Transverse colon (tissue), 4 donors: Measurements from ENCODE around the gene RPS3. TPM values are rescaled to one million over a fixed set of nuclear protein-coding genes. Genes with fewer than 3 reads are reported as not detected.

Experiments
- DNase-seq: peaks from one replicate; pipeline ENCODE4 v3.0.0-alpha.2; 2019
- H3K27ac ChIP-seq, 4 donors: fragments of 200-600 bp; sonication (generic); 2 replicates each; pipeline ENCODE4 v1.5.1; 2016 to 2018; ENCODE audit warnings: inconsistent platforms in 4 of 4
- H3K27me3 ChIP-seq: fragments of 200-600 bp; sonication (generic); 2 replicates; pipeline ENCODE4 v1.5.1; 2017; ENCODE audit warnings: inconsistent platforms
- H3K36me3 ChIP-seq, 4 donors: fragments of 200-600 bp; sonication (generic); 2 replicates each; pipeline ENCODE4 v1.5.1; 2017 to 2019; ENCODE audit warnings: inconsistent platforms in 4 of 4
- H3K4me1 ChIP-seq, 4 donors: fragments of 200-600 bp; sonication (generic); 2 replicates each; pipeline ENCODE4 v1.5.1; 2017 to 2020; ENCODE audit warnings: inconsistent platforms in 4 of 4
- H3K4me3 ChIP-seq, 4 donors: fragments of 200-600 bp; sonication (generic); 1 replicate in 1 of 4; 2 replicates in 3 of 4; pipeline versions ENCODE4 v1.5.1 to v1.6.1; 2017 to 2019; ENCODE audit warnings: inconsistent platforms in 4 of 4
- H3K9me3 ChIP-seq, 2 donors: fragments of 200-600 bp; sonication (generic); 2 replicates each; pipeline ENCODE4 v1.5.1; 2017 to 2019; ENCODE audit warnings: inconsistent platforms in 2 of 2
- EP300 ChIP-seq: sonication (generic); formaldehyde crosslinking; IDR thresholded peaks from one replicate; pipeline ENCODE4 v1.6.1; 2017; ENCODE audit warnings: antibody characterized with exemption, low read depth
- POLR2A ChIP-seq: fragments of 450-650 bp; IDR thresholded peaks from one replicate; pipeline ENCODE4 v1.6.1; 2016; ENCODE audit warnings: antibody characterized with exemption, mild to moderate bottlenecking, moderate library complexity
- POLR2AphosphoS5 ChIP-seq, 3 donors: sonication (generic); formaldehyde crosslinking; IDR thresholded peaks; one replicate each; pipeline ENCODE4 v1.6.1; 2016; ENCODE audit warnings: antibody characterized with exemption in 3 of 3
- whole genome bisulfite sequencing, 2 donors: methylation state at CpG; one replicate each; pipeline ENCODE4 v1.1.5; 2018; ENCODE audit warnings: low coverage in 1 of 2; 5-methylcytosine and 5-hydroxymethylcytosine counted together
- in situ Hi-C, 4 donors: fragments of 200-750 bp; cut with MboI; loops; one replicate each; pipeline versions ENCODE4 v1.15.0 to v1.15.1; 2017; ENCODE audit warnings: low sequenced_read_pairs in 3 of 4, low pct_ligation_motif_present in 1 of 4, low pct_unique_long_range_greater_than_20kb in 1 of 4
- intact Hi-C: fragments of 100-400 bp; cut with DNase I; formaldehyde crosslinking; loops from one replicate; pipeline ENCODE4 v1.15.1; 2023; ENCODE audit warnings: low total_unique reads
- total RNA-seq, 4 donors: library from RNA; depleted of rRNA; stranded (reverse); fragments of >200 nt; gene quantifications; one replicate each; pipeline ENCODE4 v1.1.0, GENCODE V29; 2016
- TF ChIP-seq, protein P1 (sequence below), 5 experiments: fragments of 200-600 bp in 3 of 5; fragments of 450-650 bp in 2 of 5; sonication (generic) in 3 of 5; IDR thresholded peaks; 1 replicate in 2 of 5; 2 replicates in 3 of 5; pipeline ENCODE4 v1.5.1; 2016 to 2017; ENCODE audit warnings: antibody characterized with exemption in 5 of 5, inconsistent platforms in 3 of 5, mild to moderate bottlenecking in 2 of 5, moderate library complexity in 1 of 5

The RPS3 gene
- total RNA-seq, 4 donors from 2014 or later = 492 to 1,045 (median 813) TPM

DNA sequence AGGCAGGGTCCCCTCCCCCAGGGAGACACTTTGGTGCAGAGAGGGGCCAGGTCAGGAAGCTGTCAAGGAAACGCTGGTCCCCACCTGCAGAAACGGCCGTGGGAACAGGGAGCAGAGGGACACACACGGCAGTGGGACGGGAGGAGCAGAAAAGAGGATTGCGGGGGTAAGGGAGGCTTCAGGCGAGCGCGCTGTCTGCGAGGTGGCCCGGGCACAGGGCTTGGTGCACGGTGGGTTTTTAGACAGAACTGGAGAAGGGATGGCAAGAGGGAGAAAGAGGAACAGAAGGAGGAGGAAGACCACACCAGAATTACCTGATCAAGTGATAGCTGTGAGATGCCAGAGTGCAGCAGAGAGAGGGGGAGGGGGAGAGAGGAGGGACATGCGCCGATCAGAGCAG, 39.7 kb downstream of the RPS3 start:
- Histone ChIP-seq H3K9me3 (no peaks in the 10 kb centered on the region), H3K27ac (no peak overlapping the region), H3K4me1 (no peaks in the 10 kb centered on the region), H3K4me3 (no peak overlapping the region), H3K27me3 (no peaks in the 10 kb centered on the region), H3K36me3 (no peaks in the 10 kb centered on the region)
- DNase-seq = no peak
- intact Hi-C loops (no loop called here), in situ Hi-C loops (loop anchor here in 1 of 4 donors (25.0 kb wide), 1 partner anchor 98 kb away; the partner anchor contains the start of gene GDPD5)
- no peak for TF ChIP-seq POLR2AphosphoS5 (IDR thresholded peaks at IDR 0.05)
- 83% methylated on average over 14 of the region's 14 CpGs; no CpG with 5 or more reads in 1 of the 2 donors for WGBS, 2 donors

DNA sequence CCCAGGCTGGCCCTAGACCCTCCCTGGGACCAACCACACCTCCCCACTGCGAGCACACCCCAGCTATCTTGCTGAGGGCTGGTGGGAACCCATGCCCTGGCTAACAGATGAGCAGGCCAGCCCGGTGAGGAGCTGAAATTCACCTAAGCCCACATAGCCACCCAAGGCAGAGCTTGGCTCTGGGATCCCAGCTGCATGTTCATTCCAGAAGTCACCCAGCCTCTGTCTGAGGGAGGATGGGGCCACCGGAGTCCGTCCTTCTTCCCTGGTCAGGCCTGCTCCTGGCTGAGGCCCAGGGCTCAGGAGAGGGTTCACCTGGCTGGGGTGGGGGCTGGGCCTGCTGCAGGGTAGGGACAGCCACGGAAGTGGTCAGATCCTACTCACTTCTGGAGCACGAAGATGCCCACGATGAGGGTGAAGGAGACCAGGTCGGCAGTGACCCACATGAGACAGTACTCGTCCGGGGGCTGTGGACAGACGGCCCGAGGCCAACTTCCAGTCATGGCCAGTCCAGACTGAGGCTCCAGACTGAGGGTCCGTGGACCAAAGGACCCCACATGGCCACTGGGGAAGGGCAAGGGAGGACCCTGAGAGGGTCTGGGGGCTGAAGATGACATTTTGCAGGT, 40.3 kb downstream of the RPS3 start:
- no peaks in the 10 kb centered on the region for H3K4me1 ChIP-seq
- H3K27ac ChIP-seq = no peak overlapping the region
- H3K36me3 ChIP-seq = no peaks in the 10 kb centered on the region
- WGBS, 2 donors = 88% methylated on average over 13 of the region's 13 CpGs; no CpG with 5 or more reads in 1 of the 2 donors
- DNase-seq = no peak
- no peaks in the 10 kb centered on the region for H3K9me3 ChIP-seq
- H3K4me3 ChIP-seq = no peak overlapping the region
- intact Hi-C loops (no loop called here), in situ Hi-C loops (loop anchor here in 2 of 4 donors (10.0 to 25.0 kb wide), 2 partner anchors 95 to 98 kb away; partner anchors contain the start of gene GDPD5 (in 1 of the 2))
- H3K27me3 ChIP-seq = no peaks in the 10 kb centered on the region
- TF ChIP-seq POLR2AphosphoS5 (IDR thresholded peaks at IDR 0.05) = no peak
- TF ChIP-seq, protein P1, sequence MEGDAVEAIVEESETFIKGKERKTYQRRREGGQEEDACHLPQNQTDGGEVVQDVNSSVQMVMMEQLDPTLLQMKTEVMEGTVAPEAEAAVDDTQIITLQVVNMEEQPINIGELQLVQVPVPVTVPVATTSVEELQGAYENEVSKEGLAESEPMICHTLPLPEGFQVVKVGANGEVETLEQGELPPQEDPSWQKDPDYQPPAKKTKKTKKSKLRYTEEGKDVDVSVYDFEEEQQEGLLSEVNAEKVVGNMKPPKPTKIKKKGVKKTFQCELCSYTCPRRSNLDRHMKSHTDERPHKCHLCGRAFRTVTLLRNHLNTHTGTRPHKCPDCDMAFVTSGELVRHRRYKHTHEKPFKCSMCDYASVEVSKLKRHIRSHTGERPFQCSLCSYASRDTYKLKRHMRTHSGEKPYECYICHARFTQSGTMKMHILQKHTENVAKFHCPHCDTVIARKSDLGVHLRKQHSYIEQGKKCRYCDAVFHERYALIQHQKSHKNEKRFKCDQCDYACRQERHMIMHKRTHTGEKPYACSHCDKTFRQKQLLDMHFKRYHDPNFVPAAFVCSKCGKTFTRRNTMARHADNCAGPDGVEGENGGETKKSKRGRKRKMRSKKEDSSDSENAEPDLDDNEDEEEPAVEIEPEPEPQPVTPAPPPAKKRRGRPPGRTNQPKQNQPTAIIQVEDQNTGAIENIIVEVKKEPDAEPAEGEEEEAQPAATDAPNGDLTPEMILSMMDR (IDR thresholded peaks at IDR 0.05) = no peak
- no peak for TF ChIP-seq EP300
- TF ChIP-seq POLR2A = no peak

DNA sequence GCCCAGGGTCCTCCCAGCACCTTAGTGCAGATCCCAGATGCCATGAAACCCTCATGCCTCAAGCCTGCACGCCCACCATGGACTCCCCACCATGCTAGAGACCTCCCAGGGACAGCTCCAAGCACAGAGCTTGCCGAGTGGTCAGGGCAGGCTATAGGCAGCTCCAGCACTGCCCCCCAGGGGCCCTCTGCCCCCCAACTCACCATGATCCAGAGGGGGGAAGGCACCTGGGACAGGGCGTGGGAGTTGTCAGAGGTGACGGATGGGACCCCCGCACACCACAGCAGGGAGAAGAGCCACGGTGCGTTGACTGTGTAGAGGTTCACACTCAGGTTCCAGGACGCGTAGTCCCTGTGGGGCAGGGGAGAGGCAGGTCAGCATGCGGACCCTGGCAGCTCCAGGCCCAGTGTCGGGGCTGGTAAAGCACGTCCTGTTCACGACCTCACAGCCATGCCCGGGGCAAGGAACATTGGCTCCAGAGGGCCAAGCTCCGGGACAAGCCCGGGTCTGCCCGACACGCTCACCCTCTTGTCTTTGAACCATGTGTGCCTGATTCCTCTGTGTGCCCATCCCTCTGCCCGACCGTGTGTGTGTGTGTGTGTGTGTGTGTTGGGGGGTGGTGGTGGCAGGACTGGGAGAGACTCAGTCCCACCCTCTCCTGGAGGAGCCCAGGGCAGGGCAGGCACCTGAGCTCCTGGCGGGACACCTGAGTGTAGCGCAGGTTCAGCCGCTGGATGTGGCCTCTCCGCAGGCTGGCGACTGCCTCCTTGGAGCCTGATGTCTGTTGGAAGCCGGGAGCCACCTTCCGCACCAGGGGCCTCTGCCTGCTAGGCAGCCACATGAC, 41.9 kb downstream of the RPS3 start:
- intact Hi-C loops = no loop called here
- Histone ChIP-seq H3K9me3 (no peaks in the 10 kb centered on the region), H3K27me3 (no peaks in the 10 kb centered on the region), H3K4me1 (no peaks in the 10 kb centered on the region), H3K4me3 (no peak overlapping the region), H3K36me3 (no peaks in the 10 kb centered on the region), H3K27ac (no peak overlapping the region)
- TF ChIP-seq, protein P1 (IDR thresholded peaks at IDR 0.05) = no peak
- no peak for TF ChIP-seq POLR2AphosphoS5 (IDR thresholded peaks at IDR 0.05)
- no peak for TF ChIP-seq EP300
- TF ChIP-seq POLR2A = no peak
- in situ Hi-C loops = loop anchor here in 2 of 4 donors (10.0 to 25.0 kb wide), 2 partner anchors 94 to 96 kb away; partner anchors contain the start of gene GDPD5 (in 1 of the 2)
- WGBS, 2 donors = 81% methylated on average over 20 of the region's 27 CpGs; no CpG with 5 or more reads in 1 of the 2 donors
- DNase-seq = no peak

DNA sequence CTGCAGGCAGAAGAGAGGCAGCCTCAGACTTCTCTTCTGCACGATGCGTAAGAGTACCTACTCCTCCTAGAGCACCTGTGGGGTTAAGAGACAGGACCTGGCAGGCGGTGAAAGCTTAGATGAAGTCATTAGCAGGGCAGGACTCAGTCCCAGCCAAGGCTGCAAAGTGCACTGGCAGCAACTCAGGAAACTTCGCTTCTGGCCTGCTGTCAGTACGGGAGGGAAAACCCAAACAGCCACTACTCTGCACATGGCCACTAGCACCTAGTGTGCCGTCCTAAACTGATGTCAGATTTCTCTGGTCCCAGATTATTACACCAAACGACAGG, 42.5 kb downstream of the RPS3 start:
- H3K4me3 ChIP-seq = no peak overlapping the region
- no peaks in the 10 kb centered on the region for H3K27me3 ChIP-seq
- in situ Hi-C loops = loop anchor here in 2 of 4 donors (10.0 to 25.0 kb wide), 2 partner anchors 93 to 96 kb away; partner anchors contain the start of gene GDPD5 (in 1 of the 2)
- DNase-seq = no peak
- WGBS, 2 donors = 82 to 100% methylated on average over 2 to 7 of the region's 7 CpGs
- no peak overlapping the region for H3K27ac ChIP-seq
- H3K4me1 ChIP-seq = no peaks in the 10 kb centered on the region
- TF ChIP-seq EP300 (no peak), POLR2A (no peak)
- TF ChIP-seq, protein P1 (IDR thresholded peaks at IDR 0.05) = no peak
- H3K36me3 ChIP-seq = no peaks in the 10 kb centered on the region
- H3K9me3 ChIP-seq = no peaks in the 10 kb centered on the region
- intact Hi-C loops = no loop called here
